ENCODE results near the gene TMEM244. TPM values are rescaled to one million over a fixed set of nuclear protein-coding genes. Genes with fewer than 3 reads are reported as not detected.

TMEM244 gene
- not detected for total RNA-seq
- long read RNA-seq = 0 reads

GRCh38 chr6:129860908-129861665, at the start of gene TMEM244:
Gene TMEM244, minus strand, starts transcription at chr6:129861315. Its CDS starts 127 bp downstream, at chr6:129861188.
- Histone ChIP-seq H3K4me1 (peaks cover 5% of the 10 kb centered on the region), H3K4me3 (peak within 1 kb of the TSS; percentile 36), H3K27ac (replicated peaks) (no peak within 1 kb of the TSS), H3K27me3 (ENCODE audit: low read depth) (no peaks in the 10 kb centered on the region), H3K9me3 (replicated peaks) (peaks cover 2% of the 10 kb centered on the region), H3K36me3 (no peaks in the 10 kb centered on the region)
- DNase-seq = no peak
- intact Hi-C loops (cut with micrococcal nuclease) = no loop called here
- TF ChIP-seq CTCF (IDR thresholded peaks at IDR 0.05; ENCODE audit: borderline replicate concordance) = no peak

- TF ChIP-seq CTCF (IDR thresholded peaks at IDR 0.05; ENCODE audit: borderline replicate concordance) = no peak
- DNase-seq = no peak
- Histone ChIP-seq H3K27ac (replicated peaks) (no peak overlapping the region), H3K36me3 (no peaks in the 10 kb centered on the region), H3K27me3 (ENCODE audit: low read depth) (no peaks in the 10 kb centered on the region), H3K4me3 (no peak overlapping the region), H3K4me1 (no peaks in the 10 kb centered on the region), H3K9me3 (replicated peaks) (peaks cover 4% of the 10 kb centered on the region)
- intact Hi-C loops (cut with micrococcal nuclease) = no loop called here
Observed at GRCh38 chr6:129908858-129909257, 47.7 kb upstream of the TMEM244 start.

- no peak for TF ChIP-seq CTCF (IDR thresholded peaks at IDR 0.05; ENCODE audit: borderline replicate concordance)
- Histone ChIP-seq H3K9me3 (replicated peaks) (peaks cover 4% of the 10 kb centered on the region), H3K27me3 (ENCODE audit: low read depth) (no peaks in the 10 kb centered on the region), H3K4me3 (no peak overlapping the region), H3K27ac (replicated peaks) (no peak overlapping the region), H3K4me1 (no peaks in the 10 kb centered on the region), H3K36me3 (no peaks in the 10 kb centered on the region)
- intact Hi-C loops (cut with micrococcal nuclease) = no loop called here
- DNase-seq = no peak
Observed at GRCh38 chr6:129908356-129908755, 47.2 kb upstream of the TMEM244 start.

- no peaks in the 10 kb centered on the region for H3K4me1 ChIP-seq
- peaks cover 11% of the 10 kb centered on the region for H3K9me3 ChIP-seq (replicated peaks)
- no peak overlapping the region for H3K27ac ChIP-seq (replicated peaks)
- no peak for TF ChIP-seq CTCF (IDR thresholded peaks at IDR 0.05; ENCODE audit: borderline replicate concordance)
- H3K4me3 ChIP-seq = no peak overlapping the region
- no peaks in the 10 kb centered on the region for H3K27me3 ChIP-seq (ENCODE audit: low read depth)
- intact Hi-C loops (cut with micrococcal nuclease) = no loop called here
- H3K36me3 ChIP-seq = no peaks in the 10 kb centered on the region
- DNase-seq = no peak
Observed at GRCh38 chr6:129906515-129907077, 45.5 kb upstream of the TMEM244 start.

GRCh38 chr6:129903082-129903481, 42.0 kb upstream of the TMEM244 start:
- Histone ChIP-seq H3K36me3 (no peaks in the 10 kb centered on the region), H3K27ac (replicated peaks) (no peak overlapping the region), H3K27me3 (ENCODE audit: low read depth) (no peaks in the 10 kb centered on the region), H3K4me3 (no peak overlapping the region), H3K9me3 (replicated peaks) (peaks cover 11% of the 10 kb centered on the region), H3K4me1 (no peaks in the 10 kb centered on the region)
- DNase-seq = no peak
- TF ChIP-seq CTCF (IDR thresholded peaks at IDR 0.05; ENCODE audit: borderline replicate concordance) = no peak
- intact Hi-C loops (cut with micrococcal nuclease) = no loop called here

All from left ventricle myocardium inferior (tissue), 1 donor.